Raji (cell line): ENCODE results near the gene LEFTY1.

Experiments
- POLR2A ChIP-seq: IDR thresholded peaks from 2 replicates; pipeline ENCODE4 v1.6.1; 2011; ENCODE audit warnings: low read depth, low read length, control low read depth; ENCODE audit not compliant: insufficient read depth

The LEFTY1 gene

DNA sequence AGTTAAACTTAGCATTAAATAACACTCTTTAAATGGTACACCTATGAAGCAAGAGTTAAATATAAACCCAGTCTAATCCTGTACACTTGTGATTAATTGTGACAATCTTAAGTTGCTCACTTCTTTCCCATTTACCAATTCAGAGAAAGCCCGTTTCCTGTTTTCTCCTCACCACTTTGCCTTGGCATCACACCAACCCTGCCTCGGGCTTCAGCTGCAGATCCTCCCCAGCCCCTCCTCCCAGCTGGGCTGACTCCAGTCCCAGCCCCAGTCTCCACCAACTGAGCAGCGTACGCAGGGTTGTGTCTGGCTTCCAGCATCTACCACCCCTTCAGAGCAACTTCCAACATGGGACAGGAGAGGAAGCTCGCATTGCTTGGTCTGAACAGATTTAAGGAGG is 31.0 kb upstream of the LEFTY1 start:
- no peak for TF ChIP-seq POLR2A

DNA sequence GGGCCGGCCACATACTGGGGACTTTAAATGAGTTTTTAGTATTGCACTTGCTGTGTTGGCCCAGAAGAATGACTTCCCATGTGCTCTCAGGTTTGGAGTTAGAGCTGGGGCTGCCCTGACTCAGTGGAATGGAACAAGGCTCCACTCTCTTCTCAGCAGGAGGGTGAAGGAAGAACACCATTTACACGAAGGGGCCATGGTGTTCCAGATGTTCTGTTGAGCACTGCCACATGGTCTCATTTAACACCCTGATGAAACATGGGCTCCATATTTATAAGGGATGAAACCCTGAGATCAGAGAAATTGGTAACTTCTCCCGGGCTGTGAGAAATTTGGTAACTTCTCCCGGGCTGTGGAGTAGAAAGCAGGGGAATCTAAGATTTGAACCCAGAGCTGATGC is 29.3 kb upstream of the LEFTY1 start:
- no peak for TF ChIP-seq POLR2A

GRCh38 chr1:225917536-225917935 is 28.6 kb upstream of the LEFTY1 start:
- TF ChIP-seq POLR2A, result no peak

GRCh38 chr1:225917101-225917500 is 28.2 kb upstream of the LEFTY1 start:
- no peak for TF ChIP-seq POLR2A

DNA sequence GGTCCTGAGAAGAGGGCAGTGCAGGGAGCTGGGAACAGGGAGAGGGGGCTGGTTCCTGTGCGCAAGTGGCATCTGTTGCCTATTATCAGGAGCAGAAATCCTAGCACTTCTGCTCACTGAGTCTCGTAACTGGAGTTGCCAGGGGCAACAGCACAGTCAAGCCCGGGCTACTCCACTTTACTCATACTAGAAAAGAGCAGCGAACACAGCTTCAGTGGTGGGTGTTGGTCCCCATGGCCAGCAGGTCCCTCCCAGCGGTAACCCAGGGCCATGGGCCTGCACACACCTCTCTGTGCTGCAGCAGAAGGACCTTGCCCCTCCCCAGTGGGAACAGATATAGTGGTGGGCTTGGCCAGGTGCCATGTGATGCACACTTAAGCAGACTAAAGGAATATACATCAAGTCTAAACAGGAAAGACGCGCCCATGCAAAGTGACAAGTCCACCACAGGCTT is 26.6 kb upstream of the LEFTY1 start:
- TF ChIP-seq POLR2A, result no peak

- TF ChIP-seq POLR2A, result no peak
Observed at GRCh38 chr1:225914947-225915346, 26.0 kb upstream of the LEFTY1 start.

DNA sequence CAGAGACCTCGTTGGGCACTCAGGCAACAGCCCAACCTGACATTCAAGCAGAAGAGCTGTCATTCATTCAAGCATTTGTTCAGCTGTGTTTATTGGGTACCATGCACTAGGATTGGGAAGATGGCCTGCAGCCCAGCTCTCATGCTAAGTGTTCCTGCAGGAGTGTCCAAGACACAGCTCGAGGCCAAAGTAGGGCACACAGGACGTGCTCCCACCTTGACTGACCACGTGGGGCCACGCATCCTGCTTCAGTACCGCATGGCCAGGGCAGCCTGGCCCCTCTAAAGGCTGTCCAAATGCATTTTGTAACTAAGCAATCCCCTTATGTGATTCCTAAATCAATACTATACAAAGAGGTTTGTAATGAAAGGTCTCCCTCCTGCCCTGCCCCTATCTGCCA is 25.4 kb upstream of the LEFTY1 start:
- no peak for TF ChIP-seq POLR2A

GRCh38 chr1:225911191-225912130 is 22.5 kb upstream of the LEFTY1 start:
- no peak for TF ChIP-seq POLR2A

DNA sequence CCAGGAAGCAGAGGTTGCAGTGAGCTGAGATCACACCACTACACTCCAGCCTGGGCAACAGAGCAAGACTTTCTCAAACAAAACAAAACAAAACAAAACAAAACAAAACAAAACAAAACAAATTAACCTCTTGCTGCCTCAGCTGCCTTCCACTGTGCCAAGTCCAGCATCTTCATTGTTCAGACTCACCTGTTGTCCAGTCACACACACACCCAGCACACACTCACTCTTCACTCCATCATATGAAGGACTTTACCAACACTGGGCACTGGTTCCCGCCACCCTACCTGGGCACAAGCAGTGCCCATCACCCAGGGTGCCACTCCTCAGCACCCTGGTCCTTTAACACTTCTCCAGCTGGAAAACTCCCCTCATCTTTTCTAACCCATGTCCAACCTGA is 20.5 kb upstream of the LEFTY1 start:
- no peak for TF ChIP-seq POLR2A

DNA sequence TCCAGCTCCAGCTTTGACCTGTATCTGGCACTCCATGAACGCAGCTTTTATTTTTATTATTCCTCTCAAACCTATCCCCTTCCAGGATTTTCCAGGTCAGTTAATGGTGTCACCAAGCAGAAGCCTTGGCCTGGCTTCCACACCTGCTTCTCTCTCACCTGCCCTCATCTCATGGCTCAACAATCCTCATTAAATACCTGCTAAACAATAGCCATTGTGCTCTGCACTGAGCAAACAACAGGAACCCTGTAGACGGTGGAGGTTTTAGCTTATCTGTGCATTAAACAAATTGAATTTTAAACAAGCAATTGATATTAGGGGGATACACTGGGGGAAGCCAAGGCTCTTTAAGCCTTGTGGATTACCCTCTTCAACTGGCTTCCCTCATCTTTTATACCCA is 19.8 kb upstream of the LEFTY1 start:
- no peak for TF ChIP-seq POLR2A

GRCh38 chr1:225908013-225908640 is 19.2 kb upstream of the LEFTY1 start:
- TF ChIP-seq POLR2A, result no peak

DNA sequence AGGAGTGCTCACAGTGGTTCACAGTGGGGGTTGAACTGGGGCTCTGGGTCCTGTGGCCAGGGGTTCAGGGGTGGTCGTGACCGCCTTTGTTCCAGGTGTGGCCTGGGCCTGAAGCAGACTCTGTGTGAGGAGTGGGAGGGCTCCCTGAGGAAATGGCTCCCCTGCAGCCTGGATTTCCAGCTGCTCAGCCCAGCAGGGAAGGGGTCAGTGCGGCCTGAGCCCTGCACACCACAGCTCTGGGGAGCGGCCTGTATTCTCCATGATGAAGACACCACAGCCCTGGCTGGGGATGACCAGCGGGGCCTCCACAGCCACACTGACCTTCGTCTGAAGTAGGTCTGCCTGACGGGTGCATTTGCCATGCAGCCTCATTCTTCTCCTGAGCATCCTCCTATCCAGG is 18.4 kb upstream of the LEFTY1 start:
- no peak for TF ChIP-seq POLR2A

DNA sequence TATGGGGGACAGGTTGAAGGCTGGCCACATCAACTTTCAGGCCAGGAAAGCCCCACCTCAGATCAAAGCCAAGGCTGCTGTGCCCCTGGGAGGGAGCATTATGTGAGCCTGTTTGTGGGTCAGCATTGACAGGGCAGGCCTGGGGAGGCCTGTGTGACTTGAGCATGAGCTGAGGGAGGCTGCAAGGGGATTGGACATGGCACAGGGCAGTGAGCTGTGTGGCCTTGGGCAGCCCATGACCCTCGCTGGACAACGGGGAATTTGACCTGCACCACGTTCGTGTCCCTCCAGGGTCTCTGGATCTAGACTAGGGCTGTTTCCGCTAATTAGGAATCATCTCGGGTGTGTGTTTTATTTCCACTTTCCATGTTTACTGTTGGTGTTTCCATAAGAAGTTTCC is 17.5 kb upstream of the LEFTY1 start:
- TF ChIP-seq POLR2A, result no peak

GRCh38 chr1:225903623-225904022 is 14.7 kb upstream of the LEFTY1 start:
- TF ChIP-seq POLR2A, result no peak

DNA sequence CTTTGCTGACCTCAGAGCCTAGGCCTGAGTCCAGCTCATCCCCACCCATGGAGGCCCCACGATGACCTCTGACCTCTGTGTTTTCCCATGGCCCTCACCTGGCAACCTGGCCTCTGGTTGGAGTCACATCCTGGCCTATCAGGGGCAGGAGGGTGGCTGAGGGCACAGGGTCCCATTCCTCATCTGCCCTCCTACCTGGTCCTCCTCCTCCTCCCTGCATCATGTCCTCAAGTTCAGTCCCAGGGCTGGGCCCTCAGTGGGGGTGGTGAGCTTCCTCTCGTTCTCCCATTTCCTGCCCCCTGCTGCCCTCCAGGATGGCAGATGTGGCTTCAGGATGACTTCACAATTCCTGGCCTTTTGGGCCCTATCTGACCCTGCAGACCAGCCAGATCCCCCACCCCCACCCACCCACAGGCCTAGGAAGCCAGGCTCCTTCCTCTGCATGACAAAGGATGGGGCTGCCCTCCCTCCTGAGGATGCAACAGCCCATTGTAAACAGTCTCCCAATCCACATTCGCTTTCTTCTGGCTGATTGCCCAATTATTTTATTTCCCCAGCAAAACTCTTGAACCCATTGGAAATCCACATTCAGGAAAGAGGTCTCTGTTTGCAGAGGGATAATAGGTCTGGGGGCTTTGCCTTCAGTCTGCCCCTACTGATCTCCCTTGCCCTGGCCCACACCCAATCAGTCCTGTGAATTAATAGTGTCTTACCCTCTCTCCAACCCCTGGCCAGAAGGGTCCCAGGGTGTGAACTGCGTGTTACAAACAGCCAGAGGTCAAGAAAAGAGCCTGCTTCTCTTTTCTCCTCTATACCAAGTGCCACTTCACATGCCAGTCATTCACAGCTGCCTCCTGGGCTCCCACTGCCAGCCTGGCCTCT is 10.3 kb upstream of the LEFTY1 start:
- TF ChIP-seq POLR2A, result no peak
